GM23248 (cell line): ENCODE measurements around the gene ZNF813. TPM values are rescaled to one million over a fixed set of nuclear protein-coding genes. Genes with fewer than 3 reads are reported as not detected.

ENCODE experiments used
- DNase-seq: peaks from one replicate; pipeline ENCODE4 v3.0.0-alpha.2; 2015
- H2AFZ ChIP-seq: fragments of 200-600 bp; sonication (generic); 2 replicates; pipeline ENCODE4 v1.6.1; 2016; ENCODE audit warnings: antibody characterized with exemption
- H3F3A ChIP-seq: fragments of 200-600 bp; sonication (generic); 2 replicates; pipeline ENCODE4 v1.6.1; 2016; ENCODE audit warnings: mild to moderate bottlenecking, antibody characterized with exemption, mixed run types; ENCODE audit not compliant: insufficient read depth
- H3K27ac ChIP-seq: fragments of 200-600 bp; sonication (generic); 2 replicates; pipeline ENCODE4 v1.5.1; 2016; ENCODE audit warnings: mild to moderate bottlenecking
- H3K27me3 ChIP-seq: fragments of 200-600 bp; sonication (generic); replicated peaks from 2 replicates; pipeline ENCODE4 v1.6.1; 2016; ENCODE audit warnings: mild to moderate bottlenecking; ENCODE audit not compliant: insufficient read depth
- H3K36me3 ChIP-seq: fragments of 200-600 bp; sonication (generic); 2 replicates; pipeline ENCODE4 v1.6.1; 2016; ENCODE audit warnings: low read depth, mild to moderate bottlenecking
- H3K4me1 ChIP-seq: fragments of 200-600 bp; sonication (generic); 2 replicates; pipeline ENCODE4 v1.6.1; 2016; ENCODE audit warnings: mild to moderate bottlenecking; ENCODE audit not compliant: insufficient read depth
- H3K4me2 ChIP-seq: fragments of 200-600 bp; sonication (generic); one replicate; pipeline ENCODE4 v1.6.1; 2016; ENCODE audit warnings: mild to moderate bottlenecking; ENCODE audit not compliant: unreplicated experiment
- H3K4me3 ChIP-seq: fragments of 200-600 bp; sonication (generic); 2 replicates; pipeline ENCODE4 v1.5.1; 2016; ENCODE audit warnings: mild to moderate bottlenecking
- H3K79me2 ChIP-seq: fragments of 200-600 bp; sonication (generic); 2 replicates; pipeline ENCODE4 v1.6.1; 2016; ENCODE audit warnings: mild to moderate bottlenecking; ENCODE audit not compliant: insufficient read depth
- H3K9ac ChIP-seq: fragments of 200-600 bp; sonication (generic); 2 replicates; pipeline ENCODE4 v1.6.1; 2016; ENCODE audit warnings: mild to moderate bottlenecking
- H3K9me2 ChIP-seq: fragments of 200-600 bp; sonication (generic); 2 replicates; pipeline ENCODE4 v1.6.1; 2016; ENCODE audit warnings: mixed run types, mild to moderate bottlenecking, moderate library complexity; ENCODE audit not compliant: insufficient read depth
- H3K9me3 ChIP-seq: fragments of 200-600 bp; sonication (generic); one replicate; pipeline ENCODE4 v1.6.1; 2017; ENCODE audit warnings: low read depth
- H4K20me1 ChIP-seq: fragments of 200-600 bp; sonication (generic); 2 replicates; pipeline ENCODE4 v1.6.0; 2016; ENCODE audit not compliant: insufficient read depth
- EZH2 ChIP-seq: fragments of 200-600 bp; sonication (generic); IDR thresholded peaks from 2 replicates; pipeline ENCODE4 v1.6.1; 2018; ENCODE audit warnings: antibody characterized with exemption, mild to moderate bottlenecking; ENCODE audit not compliant: insufficient read depth, poor library complexity, severe bottlenecking
- EZH2phosphoT487 ChIP-seq: fragments of 200-600 bp; sonication (generic); IDR thresholded peaks from 2 replicates; pipeline ENCODE4 v1.6.1; 2018; ENCODE audit warnings: antibody characterized with exemption, moderate library complexity, mild to moderate bottlenecking, low read depth; ENCODE audit not compliant: insufficient read depth
- WGBS, 2 experiments: methylation state at CpG; one replicate each; pipeline ENCODE4 v1.1.6; 2015 to 2017; ENCODE audit warnings: low lambda C conversion rate in 2 of 2, low coverage in 1 of 2; ENCODE audit errors: missing lambda C conversion rate in 2 of 2; 5-methylcytosine and 5-hydroxymethylcytosine counted together
- in situ Hi-C: fragments of 300-500 bp; cut with MboI; formaldehyde crosslinking; loops from 2 replicates; pipeline ENCODE4 v1.15.0; 2020
- polyA plus RNA-seq: library from polyadenylated mRNA; unstranded; fragments of >200 nt; fragmentation: Nextera tagmentation; extraction: Ambion mirVana; gene quantifications from 2 replicates; pipeline ENCODE4 v1.2.1, GENCODE V29; 2016
- total RNA-seq: library from RNA; depleted of rRNA; stranded (reverse); fragments of >200 nt; shearing (Covaris generic); gene quantifications from 2 replicates; pipeline ENCODE4 v1.2.3, GENCODE V29; 2014

ZNF813 gene
- total and polyA plus RNA-seq, 2 experiments from 2014 or later, result 1.0 to 2.7 TPM

GRCh38 chr19:53518121-53518520 is 50.6 kb downstream of the ZNF813 start:
- Histone ChIP-seq H3K36me3 (no peaks in the 10 kb centered on the region), H3K4me2 (no peak overlapping the region), H4K20me1 (no peaks in the 10 kb centered on the region), H3K4me1 (no peaks in the 10 kb centered on the region), H3K9me2 (no peaks in the 10 kb centered on the region), H3K9ac (no peak overlapping the region), H3F3A (no peaks in the 10 kb centered on the region), H3K27ac (no peak overlapping the region), H3K4me3 (no peak overlapping the region), H3K9me3 (no peaks in the 10 kb centered on the region), H2AFZ (no peak overlapping the region), H3K79me2 (0 out of 2 replicates have a peak, but pooled peaks cover 9% of the 10 kb centered on the region), H3K27me3 (no peaks in the 10 kb centered on the region)
- DNase-seq, result no peak
- in situ Hi-C loops, result no loop called here
- TF ChIP-seq EZH2 (no peak), EZH2phosphoT487 (no peak)
- 60 to 63% methylated on average over 4 of the region's 4 CpGs for WGBS, 2 experiments

GRCh38 chr19:53518716-53519115 is 51.2 kb downstream of the ZNF813 start:
- in situ Hi-C loops, result no loop called here
- WGBS, 2 experiments, result 7 to 8% methylated on average over 1 of the region's 1 CpG
- H3F3A ChIP-seq, result no peaks in the 10 kb centered on the region
- H3K4me1 ChIP-seq, result no peaks in the 10 kb centered on the region
- no peak overlapping the region for H2AFZ ChIP-seq
- no peaks in the 10 kb centered on the region for H3K9me3 ChIP-seq
- no peak for DNase-seq
- H3K9ac ChIP-seq, result no peak overlapping the region
- H3K4me2 ChIP-seq, result no peak overlapping the region
- no peak overlapping the region for H3K27ac ChIP-seq
- H3K27me3 ChIP-seq, result no peaks in the 10 kb centered on the region
- no peaks in the 10 kb centered on the region for H3K9me2 ChIP-seq
- no peaks in the 10 kb centered on the region for H4K20me1 ChIP-seq
- H3K36me3 ChIP-seq, result no peaks in the 10 kb centered on the region
- H3K79me2 ChIP-seq, result 0 out of 2 replicates have a peak, but pooled peaks cover 9% of the 10 kb centered on the region
- no peak overlapping the region for H3K4me3 ChIP-seq
- no peak for TF ChIP-seq EZH2
- TF ChIP-seq EZH2phosphoT487, result no peak

- Histone ChIP-seq H3K27ac (no peak overlapping the region), H4K20me1 (no peaks in the 10 kb centered on the region), H3K36me3 (no peaks in the 10 kb centered on the region), H3K4me3 (no peak overlapping the region), H3K9me2 (no peaks in the 10 kb centered on the region), H3K79me2 (0 out of 2 replicates have a peak, but pooled peaks cover 9% of the 10 kb centered on the region), H2AFZ (no peak overlapping the region), H3F3A (no peaks in the 10 kb centered on the region), H3K9ac (no peak overlapping the region), H3K27me3 (no peaks in the 10 kb centered on the region), H3K9me3 (no peaks in the 10 kb centered on the region), H3K4me2 (no peak overlapping the region), H3K4me1 (no peaks in the 10 kb centered on the region)
- WGBS, 2 experiments, result 80 to 86% methylated on average over 7 of the region's 7 CpGs
- TF ChIP-seq EZH2phosphoT487, result no peak
- TF ChIP-seq EZH2, result no peak
- DNase-seq, result peak; percentile 5
- in situ Hi-C loops, result no loop called here
Measured at GRCh38 chr19:53519446-53519845, 51.9 kb downstream of the ZNF813 start.

GRCh38 chr19:53520163-53520546 is 52.6 kb downstream of the ZNF813 start:
- H3K27me3 ChIP-seq, result no peaks in the 10 kb centered on the region
- H3K4me2 ChIP-seq, result peak overlapping the region; percentile 76
- peak overlapping the region; percentile 99 for H2AFZ ChIP-seq
- H3K79me2 ChIP-seq, result 0 out of 2 replicates have a peak, but pooled peaks cover 9% of the 10 kb centered on the region
- no peak for DNase-seq
- no peaks in the 10 kb centered on the region for H3K4me1 ChIP-seq
- no peaks in the 10 kb centered on the region for H3F3A ChIP-seq
- 60 to 64% methylated on average over 13 of the region's 13 CpGs for WGBS, 2 experiments
- peak overlapping the region; percentile 72 for H3K9ac ChIP-seq
- TF ChIP-seq EZH2 (no peak), EZH2phosphoT487 (no peak)
- H3K9me3 ChIP-seq, result no peaks in the 10 kb centered on the region
- H3K9me2 ChIP-seq, result no peaks in the 10 kb centered on the region
- H3K36me3 ChIP-seq, result no peaks in the 10 kb centered on the region
- no peaks in the 10 kb centered on the region for H4K20me1 ChIP-seq
- in situ Hi-C loops, result no loop called here
- H3K4me3 ChIP-seq, result peak overlapping the region; percentile 95
- peak overlapping the region; percentile 62 for H3K27ac ChIP-seq
